Measurements from ENCODE around the gene IL16. TPM values are rescaled to one million over a fixed set of nuclear protein-coding genes. Genes with fewer than 3 reads are reported as not detected.

IL16 gene
- polyA plus RNA-seq, 1 donor from 2014 or later = not detected

DNA sequence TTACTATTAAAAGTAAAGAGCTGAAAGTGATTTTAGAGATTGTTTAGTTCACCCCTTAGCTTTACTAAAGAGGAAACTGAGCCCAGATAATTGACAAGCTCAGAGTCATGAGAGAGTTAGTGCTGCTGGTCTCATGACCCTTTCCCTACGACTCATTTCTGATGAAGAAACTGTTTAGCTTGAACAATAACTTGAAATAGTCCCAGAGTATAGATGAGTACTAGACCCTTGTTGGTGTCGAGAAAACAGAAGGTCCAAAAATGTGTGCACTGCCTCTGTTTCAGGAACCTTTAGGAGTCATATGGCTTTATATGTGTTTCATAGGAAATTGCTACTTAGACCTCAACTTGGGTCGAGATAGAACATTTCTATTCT lies 58.2 kb downstream of the IL16 start:
- Histone ChIP-seq H2AFZ (ENCODE audit: low read depth, low read length) (no peak overlapping the region), H3K27me3 (ENCODE audit: insufficient read depth, low read depth, low read length) (no peaks in the 10 kb centered on the region), H3K9me2 (ENCODE audit: insufficient read depth, low read length) (no peaks in the 10 kb centered on the region), H3K4me2 (ENCODE audit: low read length) (no peak overlapping the region), H3K27ac (ENCODE audit: low read length) (no peak overlapping the region), H3K79me2 (replicated peaks; ENCODE audit: insufficient read depth, low read length) (no peaks in the 10 kb centered on the region), H4K20me1 (ENCODE audit: insufficient read depth) (no peaks in the 10 kb centered on the region), H3K36me3 (ENCODE audit: insufficient read depth, low read length) (no peaks in the 10 kb centered on the region), H3F3A (ENCODE audit: insufficient read depth, low read length, poor library complexity, severe bottlenecking) (no peaks in the 10 kb centered on the region), H3K4me3 (ENCODE audit: low read length) (no peak overlapping the region), H3K9ac (ENCODE audit: low read length) (no peak overlapping the region), H3K9me3 (ENCODE audit: low read length) (no peaks in the 10 kb centered on the region)
- no peak for TF ChIP-seq POLR2AphosphoS5 (IDR thresholded peaks at IDR 0.05)
- no peak for TF ChIP-seq MXI1 (conservative IDR thresholded peaks at IDR 0.05; ENCODE audit: poor library complexity, severe bottlenecking)
- no peak for TF ChIP-seq RAD21 (conservative IDR thresholded peaks at IDR 0.05)
- no peak for TF ChIP-seq EZH2 (IDR thresholded peaks at IDR 0.05; ENCODE audit: borderline replicate concordance, insufficient read depth, low read length, poor library complexity, severe bottlenecking)
- no peak for TF ChIP-seq SMC3 (conservative IDR thresholded peaks at IDR 0.05; ENCODE audit: poor library complexity)
- no peak for TF ChIP-seq TAF1 (IDR thresholded peaks at IDR 0.05; ENCODE audit: low read depth)
- TF ChIP-seq, protein P1, sequence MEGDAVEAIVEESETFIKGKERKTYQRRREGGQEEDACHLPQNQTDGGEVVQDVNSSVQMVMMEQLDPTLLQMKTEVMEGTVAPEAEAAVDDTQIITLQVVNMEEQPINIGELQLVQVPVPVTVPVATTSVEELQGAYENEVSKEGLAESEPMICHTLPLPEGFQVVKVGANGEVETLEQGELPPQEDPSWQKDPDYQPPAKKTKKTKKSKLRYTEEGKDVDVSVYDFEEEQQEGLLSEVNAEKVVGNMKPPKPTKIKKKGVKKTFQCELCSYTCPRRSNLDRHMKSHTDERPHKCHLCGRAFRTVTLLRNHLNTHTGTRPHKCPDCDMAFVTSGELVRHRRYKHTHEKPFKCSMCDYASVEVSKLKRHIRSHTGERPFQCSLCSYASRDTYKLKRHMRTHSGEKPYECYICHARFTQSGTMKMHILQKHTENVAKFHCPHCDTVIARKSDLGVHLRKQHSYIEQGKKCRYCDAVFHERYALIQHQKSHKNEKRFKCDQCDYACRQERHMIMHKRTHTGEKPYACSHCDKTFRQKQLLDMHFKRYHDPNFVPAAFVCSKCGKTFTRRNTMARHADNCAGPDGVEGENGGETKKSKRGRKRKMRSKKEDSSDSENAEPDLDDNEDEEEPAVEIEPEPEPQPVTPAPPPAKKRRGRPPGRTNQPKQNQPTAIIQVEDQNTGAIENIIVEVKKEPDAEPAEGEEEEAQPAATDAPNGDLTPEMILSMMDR (IDR thresholded peaks at IDR 0.05; ENCODE audit: poor library complexity, severe bottlenecking) = no peak
- no peak for TF ChIP-seq EP300 (conservative IDR thresholded peaks at IDR 0.05; ENCODE audit: poor library complexity, severe bottlenecking)
- TF ChIP-seq, protein P2, sequence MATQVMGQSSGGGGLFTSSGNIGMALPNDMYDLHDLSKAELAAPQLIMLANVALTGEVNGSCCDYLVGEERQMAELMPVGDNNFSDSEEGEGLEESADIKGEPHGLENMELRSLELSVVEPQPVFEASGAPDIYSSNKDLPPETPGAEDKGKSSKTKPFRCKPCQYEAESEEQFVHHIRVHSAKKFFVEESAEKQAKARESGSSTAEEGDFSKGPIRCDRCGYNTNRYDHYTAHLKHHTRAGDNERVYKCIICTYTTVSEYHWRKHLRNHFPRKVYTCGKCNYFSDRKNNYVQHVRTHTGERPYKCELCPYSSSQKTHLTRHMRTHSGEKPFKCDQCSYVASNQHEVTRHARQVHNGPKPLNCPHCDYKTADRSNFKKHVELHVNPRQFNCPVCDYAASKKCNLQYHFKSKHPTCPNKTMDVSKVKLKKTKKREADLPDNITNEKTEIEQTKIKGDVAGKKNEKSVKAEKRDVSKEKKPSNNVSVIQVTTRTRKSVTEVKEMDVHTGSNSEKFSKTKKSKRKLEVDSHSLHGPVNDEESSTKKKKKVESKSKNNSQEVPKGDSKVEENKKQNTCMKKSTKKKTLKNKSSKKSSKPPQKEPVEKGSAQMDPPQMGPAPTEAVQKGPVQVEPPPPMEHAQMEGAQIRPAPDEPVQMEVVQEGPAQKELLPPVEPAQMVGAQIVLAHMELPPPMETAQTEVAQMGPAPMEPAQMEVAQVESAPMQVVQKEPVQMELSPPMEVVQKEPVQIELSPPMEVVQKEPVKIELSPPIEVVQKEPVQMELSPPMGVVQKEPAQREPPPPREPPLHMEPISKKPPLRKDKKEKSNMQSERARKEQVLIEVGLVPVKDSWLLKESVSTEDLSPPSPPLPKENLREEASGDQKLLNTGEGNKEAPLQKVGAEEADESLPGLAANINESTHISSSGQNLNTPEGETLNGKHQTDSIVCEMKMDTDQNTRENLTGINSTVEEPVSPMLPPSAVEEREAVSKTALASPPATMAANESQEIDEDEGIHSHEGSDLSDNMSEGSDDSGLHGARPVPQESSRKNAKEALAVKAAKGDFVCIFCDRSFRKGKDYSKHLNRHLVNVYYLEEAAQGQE (IDR thresholded peaks at IDR 0.05; ENCODE audit: borderline replicate concordance) = no peak

DNA sequence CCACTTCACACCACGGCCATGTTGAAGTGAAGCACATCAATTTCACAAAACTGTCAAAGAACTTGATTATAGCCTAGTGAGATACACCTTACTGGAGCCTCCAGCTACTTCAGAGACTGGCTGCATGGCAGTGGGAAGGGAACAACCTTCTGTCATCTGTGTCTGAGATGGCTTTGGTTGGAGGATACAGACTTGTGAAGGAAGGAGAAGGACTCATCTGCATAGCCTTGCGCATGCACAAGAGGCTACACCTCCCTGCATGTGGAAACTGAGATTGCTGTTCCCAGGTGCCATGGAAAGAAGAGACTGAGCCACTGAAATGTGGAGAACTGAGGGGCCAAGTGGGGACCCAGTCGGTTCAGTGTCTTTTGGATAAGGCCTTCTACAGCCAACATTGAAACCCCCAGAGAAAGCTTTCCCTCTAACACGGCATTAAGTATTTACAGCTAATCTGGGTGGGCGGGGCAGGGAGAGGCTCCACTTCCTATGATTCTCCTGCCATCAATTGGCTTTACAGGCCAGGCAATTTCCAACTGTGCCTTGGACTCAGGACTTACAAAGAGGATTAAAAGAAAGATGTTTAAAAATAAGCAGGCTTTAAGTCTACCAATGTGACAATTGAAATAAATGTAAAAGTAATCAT lies 58.8 kb downstream of the IL16 start:
- Histone ChIP-seq H3K36me3 (ENCODE audit: insufficient read depth, low read length) (no peaks in the 10 kb centered on the region), H3K79me2 (replicated peaks; ENCODE audit: insufficient read depth, low read length) (no peaks in the 10 kb centered on the region), H3K4me2 (ENCODE audit: low read length) (no peak overlapping the region), H4K20me1 (ENCODE audit: insufficient read depth) (no peaks in the 10 kb centered on the region), H3K4me3 (ENCODE audit: low read length) (no peak overlapping the region), H3K9me3 (ENCODE audit: low read length) (no peaks in the 10 kb centered on the region), H3K9me2 (ENCODE audit: insufficient read depth, low read length) (no peaks in the 10 kb centered on the region), H3K9ac (ENCODE audit: low read length) (no peak overlapping the region), H3F3A (ENCODE audit: insufficient read depth, low read length, poor library complexity, severe bottlenecking) (no peaks in the 10 kb centered on the region), H2AFZ (ENCODE audit: low read depth, low read length) (no peak overlapping the region), H3K27ac (ENCODE audit: low read length) (no peak overlapping the region), H3K27me3 (ENCODE audit: insufficient read depth, low read depth, low read length) (no peaks in the 10 kb centered on the region)
- TF ChIP-seq SMC3 (conservative IDR thresholded peaks at IDR 0.05; ENCODE audit: poor library complexity) (no peak), RAD21 (conservative IDR thresholded peaks at IDR 0.05) (no peak), MXI1 (conservative IDR thresholded peaks at IDR 0.05; ENCODE audit: poor library complexity, severe bottlenecking) (no peak), POLR2AphosphoS5 (IDR thresholded peaks at IDR 0.05) (no peak)

Data from neural cell (in vitro differentiated cells).